SU-DHL-6 (cell line): ENCODE data around the gene PDHX.

ENCODE experiments used
- H2AFZ ChIP-seq: fragments of 200-600 bp; sonication (generic); 2 replicates; pipeline ENCODE4 v1.6.1; 2014; ENCODE audit warnings: low read depth, mild to moderate bottlenecking, moderate library complexity, mixed read lengths, antibody characterized with exemption, low read length; ENCODE audit not compliant: severe bottlenecking
- H3F3A ChIP-seq: fragments of 200-600 bp; shearing (Covaris generic); 2 replicates; pipeline ENCODE4 v1.6.0; 2016; ENCODE audit warnings: antibody characterized with exemption, mild to moderate bottlenecking; ENCODE audit not compliant: insufficient read depth
- H3K27ac ChIP-seq: fragments of 200-600 bp; sonication (generic); 2 replicates; pipeline ENCODE4 v1.5.1; 2016; ENCODE audit warnings: low read depth, mild to moderate bottlenecking, low read length, moderate library complexity, mixed read lengths
- H3K27me3 ChIP-seq: fragments of 200-600 bp; sonication (generic), shearing (Covaris generic); 2 replicates; pipeline ENCODE4 v1.6.0; 2014; ENCODE audit warnings: mild to moderate bottlenecking, low read length
- H3K36me3 ChIP-seq: fragments of 200-600 bp; sonication (generic); 2 replicates; pipeline ENCODE4 v1.6.1; 2014; ENCODE audit warnings: mild to moderate bottlenecking, low read length, mixed read lengths
- H3K4me2 ChIP-seq: fragments of 300-600, 200-600 bp; shearing (Covaris generic), sonication (generic); 2 replicates; pipeline ENCODE4 v1.6.0; 2014; ENCODE audit warnings: low read length, low read depth, mild to moderate bottlenecking; ENCODE audit not compliant: poor library complexity, severe bottlenecking
- H3K4me3 ChIP-seq: fragments of 200-600 bp; sonication (generic); 2 replicates; pipeline ENCODE4 v1.5.1; 2014; ENCODE audit warnings: antibody characterized with exemption, low read length, mild to moderate bottlenecking, mixed read lengths; ENCODE audit not compliant: insufficient read depth, poor library complexity, severe bottlenecking
- H3K79me2 ChIP-seq: fragments of 200-600 bp; sonication (generic); 2 replicates; pipeline ENCODE4 v1.6.1; 2014; ENCODE audit warnings: mild to moderate bottlenecking, low read length, moderate library complexity; ENCODE audit not compliant: insufficient read depth
- H3K9ac ChIP-seq: fragments of 200-600 bp; sonication (generic); 2 replicates; pipeline ENCODE4 v1.7.0; 2014; ENCODE audit warnings: mild to moderate bottlenecking, low read length
- H3K9me2 ChIP-seq: fragments of 200-600 bp; sonication (generic); replicated peaks from 2 replicates; pipeline ENCODE4 v1.6.1; 2014; ENCODE audit warnings: low read length; ENCODE audit not compliant: insufficient read depth
- H3K9me3 ChIP-seq: fragments of 200-600 bp; sonication (generic); 2 replicates; pipeline ENCODE4 v1.6.1; 2014; ENCODE audit warnings: low read length, mixed read lengths; ENCODE audit not compliant: insufficient read depth
- H4K20me1 ChIP-seq: fragments of 200-600 bp; sonication (generic); 2 replicates; pipeline ENCODE4 v1.6.1; 2014; ENCODE audit warnings: low read depth, mild to moderate bottlenecking, antibody characterized with exemption, low read length, moderate library complexity, mixed read lengths
- EZH2phosphoT487 ChIP-seq: fragments of 200-600 bp; sonication (generic), shearing (Covaris generic); conservative IDR thresholded peaks from 2 replicates; pipeline ENCODE4 v1.6.1; 2018; ENCODE audit warnings: mild to moderate bottlenecking, antibody characterized with exemption, low read length, moderate library complexity, mixed read lengths
- TF ChIP-seq, protein P1 (sequence below): fragments of 200-600 bp; sonication (generic); IDR thresholded peaks from one replicate; pipeline ENCODE4 v1.5.1; 2017; ENCODE audit warnings: antibody characterized with exemption, mild to moderate bottlenecking, low read length, moderate library complexity; ENCODE audit not compliant: insufficient read depth, poor library complexity, severe bottlenecking

Gene PDHX

GRCh38 chr11:34972366-34972765, 55.9 kb downstream of the PDHX start:
- Histone ChIP-seq H4K20me1 (no peaks in the 10 kb centered on the region), H3K27ac (no peak overlapping the region), H3K4me2 (no peak overlapping the region), H3K4me3 (no peak overlapping the region), H2AFZ (no peak overlapping the region), H3K79me2 (no peaks in the 10 kb centered on the region), H3K9ac (no peak overlapping the region), H3K9me2 (no peaks in the 10 kb centered on the region), H3F3A (no peaks in the 10 kb centered on the region), H3K9me3 (no peaks in the 10 kb centered on the region), H3K36me3 (peaks cover 14% of the 10 kb centered on the region; the same call in 1 of the 2 replicates), H3K27me3 (no peaks in the 10 kb centered on the region)
- TF ChIP-seq, protein P1, sequence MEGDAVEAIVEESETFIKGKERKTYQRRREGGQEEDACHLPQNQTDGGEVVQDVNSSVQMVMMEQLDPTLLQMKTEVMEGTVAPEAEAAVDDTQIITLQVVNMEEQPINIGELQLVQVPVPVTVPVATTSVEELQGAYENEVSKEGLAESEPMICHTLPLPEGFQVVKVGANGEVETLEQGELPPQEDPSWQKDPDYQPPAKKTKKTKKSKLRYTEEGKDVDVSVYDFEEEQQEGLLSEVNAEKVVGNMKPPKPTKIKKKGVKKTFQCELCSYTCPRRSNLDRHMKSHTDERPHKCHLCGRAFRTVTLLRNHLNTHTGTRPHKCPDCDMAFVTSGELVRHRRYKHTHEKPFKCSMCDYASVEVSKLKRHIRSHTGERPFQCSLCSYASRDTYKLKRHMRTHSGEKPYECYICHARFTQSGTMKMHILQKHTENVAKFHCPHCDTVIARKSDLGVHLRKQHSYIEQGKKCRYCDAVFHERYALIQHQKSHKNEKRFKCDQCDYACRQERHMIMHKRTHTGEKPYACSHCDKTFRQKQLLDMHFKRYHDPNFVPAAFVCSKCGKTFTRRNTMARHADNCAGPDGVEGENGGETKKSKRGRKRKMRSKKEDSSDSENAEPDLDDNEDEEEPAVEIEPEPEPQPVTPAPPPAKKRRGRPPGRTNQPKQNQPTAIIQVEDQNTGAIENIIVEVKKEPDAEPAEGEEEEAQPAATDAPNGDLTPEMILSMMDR, result no peak
- TF ChIP-seq EZH2phosphoT487, result no peak

- Histone ChIP-seq H3K36me3 (peaks cover 10% of the 10 kb centered on the region; the same call in 1 of the 2 replicates), H3F3A (no peaks in the 10 kb centered on the region)
Observed at GRCh38 chr11:34972892-34973291, 56.5 kb downstream of the PDHX start.

GRCh38 chr11:34975482-34975881, 59.1 kb downstream of the PDHX start:
- Histone ChIP-seq H3K4me2 (no peak overlapping the region), H3K79me2 (no peaks in the 10 kb centered on the region), H3K27me3 (no peaks in the 10 kb centered on the region), H3K36me3 (peaks cover 12% of the 10 kb centered on the region; the same call in 1 of the 2 replicates), H3K9ac (no peak overlapping the region), H3K9me3 (no peaks in the 10 kb centered on the region), H3K9me2 (no peaks in the 10 kb centered on the region), H4K20me1 (no peaks in the 10 kb centered on the region), H3K27ac (no peak overlapping the region), H3K4me3 (no peak overlapping the region), H2AFZ (no peak overlapping the region), H3F3A (no peaks in the 10 kb centered on the region)
- TF ChIP-seq, protein P1, result no peak

More at GRCh38 chr11:34972892-34973291, 56.5 kb downstream of the PDHX start:
- Histone ChIP-seq H4K20me1 (no peaks in the 10 kb centered on the region), H3K27me3 (no peaks in the 10 kb centered on the region), H3K9ac (no peak overlapping the region), H3K9me3 (no peaks in the 10 kb centered on the region), H2AFZ (no peak overlapping the region), H3K9me2 (no peaks in the 10 kb centered on the region), H3K4me2 (no peak overlapping the region), H3K4me3 (no peak overlapping the region), H3K27ac (no peak overlapping the region), H3K79me2 (no peaks in the 10 kb centered on the region)
- no peak for TF ChIP-seq EZH2phosphoT487
- TF ChIP-seq, protein P1, result no peak
